ENCODE results near the gene MTX1. TPM values are rescaled to one million over a fixed set of nuclear protein-coding genes. Genes with fewer than 3 reads are reported as not detected.

Gene MTX1
- total and polyA plus RNA-seq, 3 donors from 2014 or later, result 77.1 to 161 (median 118) TPM

GRCh38 chr1:155196103-155196892 is 12.2 kb upstream of the MTX1 start:
- no peak overlapping the region for H3K27ac ChIP-seq

GRCh38 chr1:155196893-155197638 is 11.4 kb upstream of the MTX1 start:
- WGBS, 2 donors, result 79 to 87% methylated on average over 11 to 20 of the region's 20 CpGs
- TF ChIP-seq CTCF (IDR thresholded peaks at IDR 0.05), result no peak
- Histone ChIP-seq H3K4me3 (no peak overlapping the region), H3K4me1 (peaks cover 11% of the 10 kb centered on the region), H3K9me3 (no peaks in the 10 kb centered on the region), H3K27me3 (no peaks in the 10 kb centered on the region), H3K27ac (no peak overlapping the region), H3K36me3 (ENCODE audit: low read depth, missing control alignments) (no peaks in the 10 kb centered on the region)
- peak; percentile 62 for DNase-seq
- intact Hi-C loops (cut with DNase I; ENCODE audit: low total_unique reads), result no loop called here

More at GRCh38 chr1:155196103-155196892, 12.2 kb upstream of the MTX1 start:
- no peak for TF ChIP-seq POLR2A (IDR thresholded peaks at IDR 0.05)
- no peak for TF ChIP-seq CTCF (IDR thresholded peaks at IDR 0.05)
- 91 to 93% methylated on average over 6 of the region's 6 CpGs for WGBS, 2 donors
- Histone ChIP-seq H3K4me3 (no peak overlapping the region), H3K36me3 (ENCODE audit: low read depth, missing control alignments) (no peaks in the 10 kb centered on the region), H3K27me3 (no peaks in the 10 kb centered on the region), H3K9me3 (no peaks in the 10 kb centered on the region), H3K4me1 (peaks cover 11% of the 10 kb centered on the region)
- intact Hi-C loops (cut with DNase I; ENCODE audit: low total_unique reads), result no loop called here
- no peak for DNase-seq

GRCh38 chr1:155197901-155198546 is 10.5 kb upstream of the MTX1 start:
- Histone ChIP-seq H3K4me1 (peaks cover 6% of the 10 kb centered on the region), H3K4me3 (no peak overlapping the region), H3K9me3 (no peaks in the 10 kb centered on the region), H3K36me3 (ENCODE audit: low read depth, missing control alignments) (no peaks in the 10 kb centered on the region), H3K27ac (no peak overlapping the region), H3K27me3 (no peaks in the 10 kb centered on the region)
- intact Hi-C loops (cut with DNase I; ENCODE audit: low total_unique reads), result no loop called here
- WGBS, 2 donors, result 92 to 96% methylated on average over 15 of the region's 15 CpGs
- DNase-seq, result no peak
- no peak for TF ChIP-seq POLR2A (IDR thresholded peaks at IDR 0.05)
- TF ChIP-seq CTCF (IDR thresholded peaks at IDR 0.05), result no peak

- Histone ChIP-seq H3K9me3 (no peaks in the 10 kb centered on the region), H3K36me3 (ENCODE audit: low read depth, missing control alignments) (no peaks in the 10 kb centered on the region), H3K4me1 (peaks cover under 1% of the 10 kb centered on the region), H3K4me3 (no peak overlapping the region), H3K27ac (no peak overlapping the region), H3K27me3 (no peaks in the 10 kb centered on the region)
- intact Hi-C loops (cut with DNase I; ENCODE audit: low total_unique reads), result no loop called here
- TF ChIP-seq CTCF (IDR thresholded peaks at IDR 0.05) (no peak), POLR2A (IDR thresholded peaks at IDR 0.05) (no peak)
- WGBS, 2 donors, result 92 to 95% methylated on average over 3 of the region's 3 CpGs
- no peak for DNase-seq
These were observed 10.0 kb upstream of the MTX1 start for GRCh38 chr1:155198547-155198906.

All from testis (tissue), 3 donors.